Activated T-helper 17 cell treated with anti-CD3 and anti-CD28 coated beads, Interleukin-2, amount 50 U/mL, for 72 hours (primary cell): ENCODE results near the gene CMTM6. TPM values are rescaled to one million over a fixed set of nuclear protein-coding genes. Genes with fewer than 3 reads are reported as not detected.
"Not testable (repeated sequence)": the region's sequence is repeated elsewhere in the genome, so short reads cannot be mapped to it uniquely, and the experiment has no call there.

ENCODE experiments used
- ATAC-seq: fragments of 150-1000 bp; cut with Tn5 transposase; replicated peaks from 2 replicates; pipeline ENCODE4 v1.10.0; 2021; ENCODE audit warnings: mild to moderate bottlenecking, moderate library complexity
- H3K27ac Mint-ChIP-seq: one replicate; pipeline ENCODE4 v1.8.0; 2022; ENCODE audit warnings: mixed read lengths
- H3K27me3 Mint-ChIP-seq: one replicate; pipeline ENCODE4 v1.8.0; 2022; ENCODE audit warnings: mixed read lengths
- H3K36me3 Mint-ChIP-seq: one replicate; pipeline ENCODE4 v1.8.0; 2022; ENCODE audit warnings: low read depth, mild to moderate bottlenecking, mixed read lengths
- H3K4me1 Mint-ChIP-seq: one replicate; pipeline ENCODE4 v1.8.0; 2022; ENCODE audit warnings: mixed read lengths
- H3K4me3 Mint-ChIP-seq: one replicate; pipeline ENCODE4 v1.8.0; 2022; ENCODE audit warnings: mild to moderate bottlenecking, mixed read lengths
- H3K9me3 Mint-ChIP-seq: one replicate; pipeline ENCODE4 v1.8.0; 2022; ENCODE audit warnings: mixed read lengths
- total RNA-seq, 2 donors: library from RNA; stranded (reverse); gene quantifications; one replicate each; pipeline ENCODE4 v1.2.3, GENCODE V29; 2022

Gene CMTM6, protein sequence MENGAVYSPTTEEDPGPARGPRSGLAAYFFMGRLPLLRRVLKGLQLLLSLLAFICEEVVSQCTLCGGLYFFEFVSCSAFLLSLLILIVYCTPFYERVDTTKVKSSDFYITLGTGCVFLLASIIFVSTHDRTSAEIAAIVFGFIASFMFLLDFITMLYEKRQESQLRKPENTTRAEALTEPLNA
- 100 to 1,000 TPM; 101 to 124 TPM for total RNA-seq

- Mint-ChIP-seq H3K9me3 (no peaks in the 10 kb centered on the region), H3K4me1 (peaks cover 24% of the 10 kb centered on the region), H3K4me3 (peak within 1 kb of the TSS; percentile 100), H3K36me3 (peaks cover 46% of the 10 kb centered on the region), H3K27ac (peak within 1 kb of the TSS; percentile 86), H3K27me3 (no peaks in the 10 kb centered on the region)
- ATAC-seq: peak; percentile 85
These were observed at the start of gene CMTM6 for GRCh38 chr3:32502118-32502945. TSS of gene CMTM6 (minus strand) at chr3:32502852. CDS start at chr3:32502745, 107 bp downstream.

GRCh38 chr3:32552013-32552412, 49.4 kb upstream of the CMTM6 start:
- Mint-ChIP-seq H3K4me1 (peaks cover 34% of the 10 kb centered on the region), H3K9me3 (no peaks in the 10 kb centered on the region), H3K36me3 (peaks cover 8% of the 10 kb centered on the region), H3K4me3 (no peak overlapping the region), H3K27me3 (no peaks in the 10 kb centered on the region), H3K27ac (peak overlapping the region; percentile 1)
- no peak for ATAC-seq

GRCh38 chr3:32551496-32551895, 48.8 kb upstream of the CMTM6 start:
- ATAC-seq: no peak
- peaks cover 6% of the 10 kb centered on the region for H3K36me3 Mint-ChIP-seq

GRCh38 chr3:32551087-32551486, 48.4 kb upstream of the CMTM6 start:
- H3K36me3 Mint-ChIP-seq: peaks cover 6% of the 10 kb centered on the region
- H3K27ac Mint-ChIP-seq: no peak overlapping the region
- H3K9me3 Mint-ChIP-seq: no peaks in the 10 kb centered on the region
- H3K27me3 Mint-ChIP-seq: no peaks in the 10 kb centered on the region
- ATAC-seq: no peak
- peaks cover 31% of the 10 kb centered on the region for H3K4me1 Mint-ChIP-seq
- H3K4me3 Mint-ChIP-seq: no peak overlapping the region

More at GRCh38 chr3:32551496-32551895, 48.8 kb upstream of the CMTM6 start:
- Mint-ChIP-seq H3K9me3 (no peaks in the 10 kb centered on the region), H3K27ac (no peak overlapping the region), H3K27me3 (no peaks in the 10 kb centered on the region), H3K4me1 (peaks cover 33% of the 10 kb centered on the region), H3K4me3 (no peak overlapping the region)

DNA sequence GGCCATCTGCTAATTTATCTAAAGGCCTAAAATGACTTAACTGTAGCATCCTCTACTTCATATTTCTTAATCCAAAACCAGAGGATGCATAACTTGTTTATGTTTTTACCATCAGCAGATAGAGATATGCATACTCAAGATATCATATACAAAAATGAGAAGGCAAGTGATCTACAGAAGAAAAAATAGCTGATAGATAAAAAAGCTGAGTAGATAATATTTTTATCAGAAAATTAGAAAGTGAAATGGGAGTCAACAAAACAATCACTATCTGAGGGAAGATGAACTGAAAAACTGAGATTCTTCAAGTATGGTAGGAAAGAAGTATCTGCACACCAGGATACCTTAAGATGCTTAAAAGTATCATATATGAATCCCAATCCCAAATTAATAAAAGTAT, 42.7 kb upstream of the CMTM6 start:
- peak overlapping the region; percentile 16 for H3K27ac Mint-ChIP-seq
- H3K27me3 Mint-ChIP-seq: no peaks in the 10 kb centered on the region
- H3K4me1 Mint-ChIP-seq: peaks cover 5% of the 10 kb centered on the region
- H3K36me3 Mint-ChIP-seq: peaks cover 49% of the 10 kb centered on the region
- no peak for ATAC-seq
- no peaks in the 10 kb centered on the region for H3K9me3 Mint-ChIP-seq
- no peak overlapping the region for H3K4me3 Mint-ChIP-seq

DNA sequence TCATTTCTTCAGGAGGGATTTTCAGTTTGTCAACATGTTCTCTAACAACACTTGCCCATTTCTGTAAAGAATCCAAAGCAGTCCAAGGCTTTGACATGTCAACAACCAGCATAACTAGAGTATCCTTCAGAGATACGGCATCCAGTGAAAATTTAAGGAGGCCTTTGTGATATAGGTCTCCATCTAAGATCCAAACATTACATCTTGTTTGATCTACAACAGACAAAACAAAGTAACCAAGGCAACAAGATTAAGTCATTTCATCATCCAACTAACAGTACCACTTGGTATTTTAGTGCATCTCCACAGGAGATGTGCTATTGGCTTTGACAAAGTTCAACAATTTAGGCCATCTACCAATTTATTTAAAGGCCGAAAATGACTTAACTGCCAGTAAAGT, 42.2 kb upstream of the CMTM6 start:
- Mint-ChIP-seq H3K27ac (peak overlapping the region; percentile 16), H3K4me3 (no peak overlapping the region), H3K36me3 (peaks cover 49% of the 10 kb centered on the region), H3K27me3 (no peaks in the 10 kb centered on the region), H3K9me3 (no peaks in the 10 kb centered on the region), H3K4me1 (peaks cover 5% of the 10 kb centered on the region)
- no peak for ATAC-seq

DNA sequence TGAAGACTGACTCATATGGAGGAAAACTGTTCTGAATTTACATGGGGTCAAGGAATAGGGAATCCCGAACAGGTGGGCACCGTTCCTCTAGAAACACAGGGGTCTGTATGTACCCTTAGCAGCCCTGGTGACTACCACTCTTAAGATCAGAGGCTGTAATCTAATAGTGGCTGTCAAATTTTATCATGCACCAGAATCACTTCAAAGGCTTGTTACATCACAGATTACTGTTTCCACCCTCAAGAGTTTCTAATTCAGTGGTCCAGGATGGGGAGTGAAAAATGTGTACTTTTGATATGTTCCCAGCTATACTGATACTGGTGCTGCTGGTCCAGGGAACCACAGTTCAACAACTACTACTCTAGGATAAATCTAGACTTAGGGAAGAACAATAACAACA, 40.2 kb upstream of the CMTM6 start:
- H3K27ac Mint-ChIP-seq: no peak overlapping the region

GRCh38 chr3:32540899-32541298, 38.2 kb upstream of the CMTM6 start:
- H3K9me3 Mint-ChIP-seq: no peaks in the 10 kb centered on the region
- no peak for ATAC-seq
- no peak overlapping the region for H3K4me3 Mint-ChIP-seq
- H3K27ac Mint-ChIP-seq: no peak overlapping the region
- peaks cover 65% of the 10 kb centered on the region for H3K36me3 Mint-ChIP-seq
- H3K4me1 Mint-ChIP-seq: no peaks in the 10 kb centered on the region
- H3K27me3 Mint-ChIP-seq: no peaks in the 10 kb centered on the region

More for the DNA sequence above, 40.2 kb upstream of the CMTM6 start:
- no peaks in the 10 kb centered on the region for H3K9me3 Mint-ChIP-seq
- no peak overlapping the region for H3K4me3 Mint-ChIP-seq
- peaks cover 58% of the 10 kb centered on the region for H3K36me3 Mint-ChIP-seq
- ATAC-seq: no peak
- peaks cover 5% of the 10 kb centered on the region for H3K4me1 Mint-ChIP-seq
- no peaks in the 10 kb centered on the region for H3K27me3 Mint-ChIP-seq

DNA sequence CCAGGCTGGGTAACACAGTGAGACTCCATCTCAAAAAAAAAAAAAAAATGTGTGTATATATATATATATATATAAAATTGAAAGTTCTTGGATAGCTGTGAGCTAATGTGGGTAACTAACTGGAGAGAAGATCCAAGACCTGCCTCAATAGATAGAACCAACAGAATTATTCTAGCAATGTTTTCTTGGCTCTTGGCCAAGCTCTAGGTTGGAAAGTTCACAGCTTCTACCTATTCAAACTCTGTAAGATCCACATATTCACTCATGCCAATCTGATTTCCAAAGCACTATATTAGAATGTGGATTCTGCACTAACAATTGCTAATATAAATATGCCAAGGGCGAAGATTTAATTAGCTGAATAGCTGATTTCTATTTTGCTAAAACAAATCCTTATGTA, 29.8 kb upstream of the CMTM6 start:
- H3K4me1 Mint-ChIP-seq: peaks cover 7% of the 10 kb centered on the region
- ATAC-seq: no peak
- H3K27ac Mint-ChIP-seq: no peak overlapping the region
- no peaks in the 10 kb centered on the region for H3K9me3 Mint-ChIP-seq
- H3K27me3 Mint-ChIP-seq: no peaks in the 10 kb centered on the region
- peaks cover 90% of the 10 kb centered on the region for H3K36me3 Mint-ChIP-seq
- H3K4me3 Mint-ChIP-seq: no peak overlapping the region

- Mint-ChIP-seq H3K4me3 (no peak overlapping the region), H3K36me3 (peaks cover 90% of the 10 kb centered on the region), H3K9me3 (no peaks in the 10 kb centered on the region), H3K27me3 (no peaks in the 10 kb centered on the region), H3K27ac (peak overlapping the region; percentile 41), H3K4me1 (peaks cover 7% of the 10 kb centered on the region)
- ATAC-seq: peak; percentile 83
These were observed 28.5 kb upstream of the CMTM6 start for GRCh38 chr3:32531010-32531647.

GRCh38 chr3:32525720-32526119, 23.1 kb upstream of the CMTM6 start:
- ATAC-seq: no peak
- Mint-ChIP-seq H3K4me1 (no peaks in the 10 kb centered on the region), H3K27ac (no peak overlapping the region), H3K9me3 (no peaks in the 10 kb centered on the region), H3K27me3 (no peaks in the 10 kb centered on the region), H3K36me3 (peaks cover 57% of the 10 kb centered on the region), H3K4me3 (no peak overlapping the region)

DNA sequence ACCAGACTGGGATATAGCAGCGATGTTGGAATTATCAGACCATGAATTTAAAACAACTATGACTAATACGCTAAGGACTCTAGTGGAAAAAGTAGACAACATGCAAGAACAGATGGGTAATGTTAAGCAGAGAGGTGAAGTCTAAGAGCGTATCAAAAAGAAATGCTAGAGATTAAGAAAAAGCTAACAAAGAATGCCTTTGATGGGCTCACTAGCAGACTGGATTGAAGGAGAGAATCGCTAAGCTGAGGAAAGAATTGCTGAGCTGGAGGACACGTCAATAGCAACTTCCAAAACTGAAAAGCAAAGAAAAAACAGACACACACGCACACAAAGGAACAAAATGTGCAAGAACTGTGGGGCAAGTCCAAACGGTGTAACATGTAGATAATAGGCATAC, 20.0 kb upstream of the CMTM6 start:
- H3K4me3 Mint-ChIP-seq: no peak overlapping the region
- ATAC-seq: no peak
- H3K9me3 Mint-ChIP-seq: no peaks in the 10 kb centered on the region
- no peaks in the 10 kb centered on the region for H3K4me1 Mint-ChIP-seq
- no peaks in the 10 kb centered on the region for H3K27me3 Mint-ChIP-seq
- no peak overlapping the region for H3K27ac Mint-ChIP-seq
- peaks cover 29% of the 10 kb centered on the region for H3K36me3 Mint-ChIP-seq

DNA sequence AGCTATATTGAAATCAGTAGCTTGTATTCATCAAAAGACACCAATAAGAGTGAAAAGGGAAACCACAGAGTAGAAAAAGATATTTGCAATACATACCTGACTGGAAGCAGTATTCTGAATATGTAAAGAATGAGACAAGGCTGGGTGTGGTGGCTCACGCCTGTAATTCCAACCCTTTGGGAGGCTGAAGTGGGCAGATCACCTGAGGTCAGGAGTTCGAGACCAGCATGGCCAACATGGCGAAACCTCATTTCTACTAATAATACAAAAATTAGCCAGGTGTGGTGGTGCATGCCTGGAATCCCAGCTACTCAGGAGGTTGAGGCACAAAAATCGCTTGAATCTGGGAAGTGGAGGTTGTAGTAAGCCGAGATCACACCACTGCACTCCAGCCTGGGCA, 16.3 kb upstream of the CMTM6 start:
- H3K4me3 Mint-ChIP-seq, ATAC-seq, H3K27me3 Mint-ChIP-seq, H3K27ac Mint-ChIP-seq, H3K9me3 Mint-ChIP-seq, H3K4me1 Mint-ChIP-seq, H3K36me3 Mint-ChIP-seq: not testable (repeated sequence)

DNA sequence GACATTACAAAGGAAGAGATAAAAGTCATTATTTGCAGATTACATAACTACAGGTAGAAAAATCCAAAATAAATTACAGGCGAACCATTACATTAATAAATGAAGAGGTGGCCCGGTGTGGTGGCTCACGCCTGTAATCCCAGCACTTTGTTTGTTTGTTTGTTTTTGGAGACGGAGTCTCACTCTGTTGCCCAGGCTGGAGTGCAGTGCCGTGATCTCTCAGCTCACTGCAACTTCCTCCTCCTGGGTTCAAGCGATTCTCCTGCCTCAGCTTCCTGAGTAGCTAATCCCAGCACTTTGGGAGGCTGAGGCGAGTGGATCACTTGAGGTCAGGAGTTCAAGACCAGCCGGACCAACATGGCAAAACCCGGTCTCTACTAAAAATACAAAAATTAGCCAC, 14.1 kb upstream of the CMTM6 start:
- H3K27ac Mint-ChIP-seq, H3K36me3 Mint-ChIP-seq, H3K4me1 Mint-ChIP-seq: not testable (repeated sequence)

GRCh38 chr3:32511005-32511404, 8.4 kb upstream of the CMTM6 start:
- Mint-ChIP-seq H3K27ac (no peak overlapping the region), H3K36me3 (no peaks in the 10 kb centered on the region), H3K4me3 (no peak overlapping the region), H3K9me3 (no peaks in the 10 kb centered on the region), H3K4me1 (no peaks in the 10 kb centered on the region), H3K27me3 (no peaks in the 10 kb centered on the region)
- no peak for ATAC-seq

More for the DNA sequence above, 14.1 kb upstream of the CMTM6 start:
- not testable (repeated sequence) for H3K9me3 Mint-ChIP-seq, H3K27me3 Mint-ChIP-seq, H3K4me3 Mint-ChIP-seq, ATAC-seq
